Measurements from ENCODE around the gene OBI1. TPM values are rescaled to one million over a fixed set of nuclear protein-coding genes. Genes with fewer than 3 reads are reported as not detected.
"Not testable (repeated sequence)": the region's sequence is repeated elsewhere in the genome, so short reads cannot be mapped to it uniquely, and the experiment has no call there.

Gene OBI1
- total RNA-seq, 1 donor from 2014 or later: 22.3 TPM

DNA sequence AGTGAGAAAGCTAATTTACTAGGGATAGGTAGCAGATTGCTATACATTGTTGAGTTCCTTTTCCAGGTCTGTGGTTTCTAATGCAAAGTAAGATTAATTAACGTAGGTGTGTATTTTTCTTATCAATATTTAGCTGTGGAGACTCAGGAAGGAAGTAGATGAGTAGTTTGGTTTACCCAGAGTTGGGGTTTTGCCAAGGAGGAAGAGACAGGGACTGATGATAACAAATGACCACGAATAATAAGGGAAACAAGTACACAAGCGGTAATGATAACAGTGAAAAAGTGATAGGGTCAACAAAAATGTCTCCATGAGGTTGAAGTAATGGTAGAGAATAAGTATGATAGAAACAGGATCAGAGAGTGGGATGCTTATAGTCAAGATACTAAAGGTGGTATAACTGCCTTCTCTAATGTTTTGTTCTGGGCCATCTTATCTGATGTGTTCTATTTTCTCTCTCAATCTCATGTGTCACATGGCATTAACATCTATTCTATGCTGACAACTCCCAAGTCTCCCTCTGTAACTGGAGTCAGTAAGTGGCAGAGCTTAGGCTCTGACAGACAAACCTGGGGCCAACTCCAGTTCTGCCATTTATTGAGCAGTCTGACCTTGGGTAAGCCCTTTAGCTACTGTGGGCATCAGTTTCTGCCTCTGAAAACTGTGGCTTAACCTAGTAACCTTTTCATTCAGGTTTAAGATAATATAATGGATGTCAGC, 8.8 kb downstream of the OBI1 start:
- no peak overlapping the region for H3K4me3 Mint-ChIP-seq (ENCODE audit: low read depth)

DNA sequence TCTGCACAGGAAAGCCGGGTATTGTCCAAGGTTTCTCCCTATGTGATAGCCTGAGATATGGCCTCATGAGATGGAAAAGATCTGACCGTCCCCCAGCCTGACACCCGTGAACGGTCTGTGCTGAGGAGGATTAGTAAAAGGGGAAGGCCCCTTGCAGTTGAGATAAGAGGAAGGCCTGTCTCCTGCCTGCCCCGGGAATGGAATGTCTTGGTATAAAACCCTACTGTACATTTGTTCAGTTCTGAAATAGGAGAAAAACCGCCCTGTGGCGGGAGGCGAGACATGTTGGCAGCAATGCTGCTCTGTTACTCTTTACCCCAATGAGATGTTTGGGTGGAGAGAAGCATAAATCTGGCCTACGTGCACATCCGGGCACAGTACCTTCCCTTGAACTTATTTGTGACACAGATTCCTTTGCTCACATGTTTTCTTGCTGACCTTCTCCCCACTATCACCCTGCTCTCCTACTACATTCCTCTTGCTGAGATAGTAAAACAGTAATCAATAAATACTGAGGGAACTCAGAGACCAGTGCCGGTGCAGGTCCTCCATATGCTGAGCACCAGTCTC, 11.8 kb downstream of the OBI1 start:
- Mint-ChIP-seq H3K27ac (peak overlapping the region; percentile 84), H3K4me3 (ENCODE audit: low read depth) (peak overlapping the region; percentile 3), H3K4me1 (ENCODE audit: low read depth) (peaks cover 25% of the 10 kb centered on the region), H3K36me3 (ENCODE audit: insufficient read depth) (peaks cover 23% of the 10 kb centered on the region)
- not testable (repeated sequence) for H3K27me3 Mint-ChIP-seq; H3K9me3 Mint-ChIP-seq (ENCODE audit: low read depth); DNase-seq (ENCODE audit: low spot score, unreplicated experiment)

More for the DNA sequence above, 8.8 kb downstream of the OBI1 start:
- Mint-ChIP-seq H3K4me1 (ENCODE audit: low read depth) (peaks cover 20% of the 10 kb centered on the region), H3K9me3 (ENCODE audit: low read depth) (peaks cover 6% of the 10 kb centered on the region), H3K27me3 (no peaks in the 10 kb centered on the region), H3K36me3 (ENCODE audit: insufficient read depth) (peaks cover 7% of the 10 kb centered on the region), H3K27ac (no peak overlapping the region)
- TF ChIP-seq, protein P1, sequence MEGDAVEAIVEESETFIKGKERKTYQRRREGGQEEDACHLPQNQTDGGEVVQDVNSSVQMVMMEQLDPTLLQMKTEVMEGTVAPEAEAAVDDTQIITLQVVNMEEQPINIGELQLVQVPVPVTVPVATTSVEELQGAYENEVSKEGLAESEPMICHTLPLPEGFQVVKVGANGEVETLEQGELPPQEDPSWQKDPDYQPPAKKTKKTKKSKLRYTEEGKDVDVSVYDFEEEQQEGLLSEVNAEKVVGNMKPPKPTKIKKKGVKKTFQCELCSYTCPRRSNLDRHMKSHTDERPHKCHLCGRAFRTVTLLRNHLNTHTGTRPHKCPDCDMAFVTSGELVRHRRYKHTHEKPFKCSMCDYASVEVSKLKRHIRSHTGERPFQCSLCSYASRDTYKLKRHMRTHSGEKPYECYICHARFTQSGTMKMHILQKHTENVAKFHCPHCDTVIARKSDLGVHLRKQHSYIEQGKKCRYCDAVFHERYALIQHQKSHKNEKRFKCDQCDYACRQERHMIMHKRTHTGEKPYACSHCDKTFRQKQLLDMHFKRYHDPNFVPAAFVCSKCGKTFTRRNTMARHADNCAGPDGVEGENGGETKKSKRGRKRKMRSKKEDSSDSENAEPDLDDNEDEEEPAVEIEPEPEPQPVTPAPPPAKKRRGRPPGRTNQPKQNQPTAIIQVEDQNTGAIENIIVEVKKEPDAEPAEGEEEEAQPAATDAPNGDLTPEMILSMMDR (IDR thresholded peaks at IDR 0.05; ENCODE audit: unreplicated experiment): no peak
- DNase-seq (ENCODE audit: low spot score, unreplicated experiment): no peak

DNA sequence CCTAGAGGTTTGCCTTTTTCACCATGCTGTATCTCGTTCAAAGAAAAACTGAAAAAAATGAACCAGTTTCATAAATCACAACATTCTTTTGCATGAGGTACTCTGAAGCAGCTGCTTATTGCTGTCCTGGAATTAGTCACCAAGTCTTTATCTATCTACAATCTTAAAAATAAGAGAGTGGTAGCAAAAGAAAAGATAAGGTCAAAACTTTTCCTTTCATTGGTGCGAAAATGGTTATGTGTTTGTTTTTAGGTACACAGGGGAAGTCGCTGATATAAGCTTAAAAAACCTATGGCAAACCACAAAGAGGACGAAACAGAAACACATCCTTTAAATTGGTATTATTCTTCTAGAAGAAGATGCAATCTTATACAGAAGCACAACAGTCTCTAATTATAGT, 20.7 kb downstream of the OBI1 start:
- TF ChIP-seq, protein P1 (IDR thresholded peaks at IDR 0.05; ENCODE audit: unreplicated experiment): no peak
- no peak overlapping the region for H3K27ac Mint-ChIP-seq
- H3K36me3 Mint-ChIP-seq (ENCODE audit: insufficient read depth): peaks cover 37% of the 10 kb centered on the region
- no peak overlapping the region for H3K4me3 Mint-ChIP-seq (ENCODE audit: low read depth)
- H3K27me3 Mint-ChIP-seq: no peaks in the 10 kb centered on the region
- no peaks in the 10 kb centered on the region for H3K4me1 Mint-ChIP-seq (ENCODE audit: low read depth)
- H3K9me3 Mint-ChIP-seq (ENCODE audit: low read depth): no peaks in the 10 kb centered on the region
- no peak for DNase-seq (ENCODE audit: low spot score, unreplicated experiment)

DNA sequence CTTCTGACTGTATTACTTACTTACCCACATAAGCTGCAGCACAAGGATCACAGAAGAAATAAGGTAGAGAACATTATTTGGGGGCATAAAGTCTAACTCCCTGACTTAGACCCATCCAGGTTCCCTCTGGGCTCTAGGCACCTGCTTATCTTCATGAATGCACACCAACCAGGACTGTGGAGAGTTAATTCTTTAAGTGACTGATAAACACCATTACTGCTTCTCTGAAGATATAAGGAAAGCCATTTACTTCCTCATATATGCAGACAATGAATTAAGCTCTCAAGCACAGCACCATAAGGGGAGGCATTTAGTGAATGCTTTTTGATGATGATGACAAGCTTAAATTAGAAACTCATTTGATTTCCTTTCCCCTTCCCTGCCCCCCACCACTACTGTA, 22.5 kb downstream of the OBI1 start:
- H3K27me3 Mint-ChIP-seq: no peaks in the 10 kb centered on the region
- peaks cover under 1% of the 10 kb centered on the region for H3K4me1 Mint-ChIP-seq (ENCODE audit: low read depth)
- peaks cover 39% of the 10 kb centered on the region for H3K36me3 Mint-ChIP-seq (ENCODE audit: insufficient read depth)
- DNase-seq (ENCODE audit: low spot score, unreplicated experiment): no peak
- H3K4me3 Mint-ChIP-seq (ENCODE audit: low read depth): no peak overlapping the region
- H3K27ac Mint-ChIP-seq: no peak overlapping the region
- H3K9me3 Mint-ChIP-seq (ENCODE audit: low read depth): no peaks in the 10 kb centered on the region
- TF ChIP-seq, protein P1 (IDR thresholded peaks at IDR 0.05; ENCODE audit: unreplicated experiment): no peak

DNA sequence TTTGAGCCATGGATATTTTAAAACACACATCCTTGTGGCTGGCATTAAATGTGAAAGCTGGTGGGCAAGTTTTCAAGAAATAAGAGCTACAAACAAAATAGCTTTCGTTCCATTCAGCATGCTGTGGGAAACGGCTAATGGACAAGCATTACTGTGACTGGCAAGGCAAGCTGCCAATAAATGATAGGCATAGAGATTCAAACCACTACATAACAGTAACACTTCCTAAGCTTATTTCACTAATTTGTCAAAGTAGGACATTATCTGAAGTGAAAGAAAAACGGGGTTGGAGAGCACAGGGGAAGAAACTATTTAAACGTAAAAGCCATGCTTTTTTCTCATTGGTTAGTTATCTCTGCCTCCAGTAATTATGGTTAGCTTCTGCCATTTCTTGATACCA, 26.0 kb downstream of the OBI1 start:
- no peaks in the 10 kb centered on the region for H3K9me3 Mint-ChIP-seq (ENCODE audit: low read depth)
- H3K36me3 Mint-ChIP-seq (ENCODE audit: insufficient read depth): peaks cover 33% of the 10 kb centered on the region
- peaks cover 7% of the 10 kb centered on the region for H3K4me1 Mint-ChIP-seq (ENCODE audit: low read depth)
- no peak overlapping the region for H3K27ac Mint-ChIP-seq
- TF ChIP-seq, protein P1 (IDR thresholded peaks at IDR 0.05; ENCODE audit: unreplicated experiment): no peak
- no peak for DNase-seq (ENCODE audit: low spot score, unreplicated experiment)
- H3K4me3 Mint-ChIP-seq (ENCODE audit: low read depth): no peak overlapping the region
- H3K27me3 Mint-ChIP-seq: no peaks in the 10 kb centered on the region

DNA sequence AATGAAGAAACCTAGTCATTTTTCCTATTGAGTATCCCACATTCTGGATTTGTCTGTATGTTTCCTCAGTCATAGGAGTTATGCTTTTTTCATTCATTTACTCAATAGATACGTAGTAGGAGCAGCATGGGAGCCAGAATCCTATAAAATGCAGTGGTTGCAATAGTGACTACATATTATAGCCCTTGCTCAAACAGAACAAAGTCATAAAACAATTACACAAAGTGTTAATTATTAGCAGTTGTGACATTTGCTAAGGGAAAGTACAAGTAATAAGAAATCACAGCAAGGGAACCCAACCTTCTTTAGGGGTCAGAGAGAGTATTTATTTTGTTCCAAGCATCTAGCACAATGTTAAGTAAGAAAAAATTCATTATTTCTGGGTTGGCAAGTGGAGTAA, 27.9 kb downstream of the OBI1 start:
- Mint-ChIP-seq H3K27ac (no peak overlapping the region), H3K4me1 (ENCODE audit: low read depth) (peaks cover 7% of the 10 kb centered on the region), H3K9me3 (ENCODE audit: low read depth) (no peaks in the 10 kb centered on the region), H3K36me3 (ENCODE audit: insufficient read depth) (peaks cover 37% of the 10 kb centered on the region), H3K4me3 (ENCODE audit: low read depth) (no peak overlapping the region), H3K27me3 (no peaks in the 10 kb centered on the region)
- DNase-seq (ENCODE audit: low spot score, unreplicated experiment): no peak
- TF ChIP-seq, protein P1 (IDR thresholded peaks at IDR 0.05; ENCODE audit: unreplicated experiment): no peak

Measured in progenitor cell of endocrine pancreas (in vitro differentiated cells).